SK-N-SH (cell line): ENCODE data around the gene LRSAM1. TPM values are rescaled to one million over a fixed set of nuclear protein-coding genes. Genes with fewer than 3 reads are reported as not detected.
A peak's percentile ranks its signal among the peaks of the same experiment; 100 is the strongest.

Source experiments
- CTCF ChIA-PET: fragments of 300-600, 350-600 bp; formaldehyde crosslinking; extraction: SDS; loops from one replicate; lab custom pipeline; 2021; lab: Yijun Ruan, JAX
- POLR2A ChIA-PET: fragments of 350-600 bp; sonication (Branson Sonifier 250); formaldehyde crosslinking; extraction: SDS; loops from one replicate; lab custom pipeline; 2020; ENCODE audit warnings: antibody characterized with exemption, inconsistent platforms; lab: Yijun Ruan, JAX
- DNase-seq: peaks from one replicate; pipeline ENCODE4 v3.0.0; 2012
- H2AFZ ChIP-seq: fragments of 200-600 bp; sonication (generic); 2 replicates; pipeline ENCODE4 v1.8.1; 2016; ENCODE audit warnings: antibody characterized with exemption, mild to moderate bottlenecking, low read depth
- H3F3A ChIP-seq: fragments of 200-600 bp; sonication (generic); replicated peaks from 2 replicates; pipeline ENCODE3; 2016; ENCODE audit warnings: antibody characterized with exemption, mild to moderate bottlenecking; ENCODE audit not compliant: insufficient read depth
- H3K27ac ChIP-seq, 2 experiments: fragments of 200-500 bp in 1 of 2; fragments of 200-600 bp in 1 of 2; sonication (Bioruptor generic) in 1 of 2; sonication (generic), shearing (Covaris generic) in 1 of 2; 2 replicates each; pipeline versions ENCODE4 v1.5.1 to v1.6.1; 2014 to 2016; ENCODE audit warnings: low read depth in 2 of 2, inconsistent platforms in 1 of 2, low read length in 1 of 2, mild to moderate bottlenecking in 1 of 2, mixed read lengths in 1 of 2
- H3K27me3 ChIP-seq: fragments of 200-600 bp; sonication (generic), shearing (Covaris generic); 2 replicates; pipeline ENCODE4 v1.6.1; 2016; ENCODE audit warnings: mixed run types; ENCODE audit not compliant: insufficient read depth
- H3K36me3 ChIP-seq, 2 experiments: fragments of 200-500 bp in 1 of 2; fragments of 200-600 bp in 1 of 2; sonication (Bioruptor generic) in 1 of 2; sonication (generic) in 1 of 2; replicated peaks in 1 of 2; 2 replicates each; pipeline versions ENCODE3 to v1.5.1; 2014 to 2016; ENCODE audit warnings: low read length in 1 of 2, mild to moderate bottlenecking in 1 of 2; ENCODE audit not compliant: insufficient read depth in 2 of 2, control insufficient read depth in 1 of 2
- H3K4me1 ChIP-seq, 2 experiments: fragments of 200-500 bp in 1 of 2; fragments of 200-600 bp in 1 of 2; sonication (Bioruptor generic) in 1 of 2; sonication (generic), shearing (Covaris generic) in 1 of 2; 2 replicates each; pipeline versions ENCODE4 v1.5.1 to v1.6.1; 2014 to 2016; ENCODE audit warnings: low read depth in 1 of 2, low read length in 1 of 2, mixed run types in 1 of 2; ENCODE audit not compliant: insufficient read depth in 2 of 2, control insufficient read depth in 1 of 2
- H3K4me2 ChIP-seq: fragments of 200-600 bp; sonication (generic), shearing (Covaris generic); 2 replicates; pipeline ENCODE4 v1.6.1; 2017; ENCODE audit warnings: mixed run types
- H3K4me3 ChIP-seq, 2 experiments: fragments of 200-500 bp in 1 of 2; fragments of 200-600 bp in 1 of 2; sonication (Bioruptor generic) in 1 of 2; sonication (generic), shearing (Covaris generic) in 1 of 2; 2 replicates each; pipeline versions ENCODE4 v1.5.1 to v1.8.1; 2014 to 2016; ENCODE audit warnings: low read depth in 2 of 2, inconsistent platforms in 1 of 2, low read length in 1 of 2, mild to moderate bottlenecking in 1 of 2, mixed read lengths in 1 of 2, moderate library complexity in 1 of 2
- H3K79me2 ChIP-seq: fragments of 200-600 bp; sonication (generic); 2 replicates; pipeline ENCODE4 v1.8.1; 2017; ENCODE audit warnings: mild to moderate bottlenecking; ENCODE audit not compliant: insufficient read depth
- H3K9ac ChIP-seq: fragments of 200-600 bp; sonication (generic); 2 replicates; pipeline ENCODE4 v1.6.1; 2017; ENCODE audit warnings: mixed run types
- H3K9me2 ChIP-seq: fragments of 200-600 bp; sonication (generic); 2 replicates; pipeline ENCODE4 v1.6.1; 2017; ENCODE audit warnings: mixed run types
- H3K9me3 ChIP-seq: fragments of 200-600 bp; sonication (generic); 2 replicates; pipeline ENCODE4 v1.6.1; 2017; ENCODE audit warnings: mixed run types, mild to moderate bottlenecking, moderate library complexity
- H4K20me1 ChIP-seq: fragments of 200-600 bp; sonication (generic); 2 replicates; pipeline ENCODE4 v1.6.1; 2017; ENCODE audit warnings: mild to moderate bottlenecking, mixed run types; ENCODE audit not compliant: insufficient read depth
- CHD2 ChIP-seq: fragments of 150-350 bp; IDR thresholded peaks from 2 replicates; pipeline ENCODE4 v1.6.1; 2018; ENCODE audit warnings: low read length; ENCODE audit not compliant: partially characterized antibody
- EP300 ChIP-seq, 2 experiments: IDR thresholded peaks; 2 replicates each; pipeline versions ENCODE4 v1.4.0 to v1.6.1; 2012; ENCODE audit warnings: borderline replicate concordance in 1 of 2, low read depth in 1 of 2, low read length in 1 of 2
- FOSL2 ChIP-seq: IDR thresholded peaks from 2 replicates; pipeline ENCODE4 v1.4.0; 2012; ENCODE audit warnings: low read depth, mild to moderate bottlenecking, moderate library complexity, borderline replicate concordance
- FOXJ3 ChIP-seq: sonication (generic); formaldehyde crosslinking; IDR thresholded peaks from 2 replicates; pipeline ENCODE4 v1.5.1; 2020; ENCODE audit warnings: mild to moderate bottlenecking, missing genetic modification reagents
- GABPA ChIP-seq: IDR thresholded peaks from 2 replicates; pipeline ENCODE4 v1.4.0; 2012; ENCODE audit warnings: low read depth, mild to moderate bottlenecking
- JUND ChIP-seq: IDR thresholded peaks from 2 replicates; pipeline ENCODE4 v1.4.0; 2012
- MEF2A ChIP-seq: IDR thresholded peaks from 2 replicates; pipeline ENCODE4 v1.4.0; 2012; ENCODE audit warnings: low read depth, borderline replicate concordance
- RAD21 ChIP-seq: IDR thresholded peaks from 2 replicates; pipeline ENCODE4 v1.6.1; 2012; ENCODE audit warnings: mild to moderate bottlenecking, low read length
- RFX5 ChIP-seq: IDR thresholded peaks from 2 replicates; pipeline ENCODE4 v1.6.1; 2012; ENCODE audit warnings: mild to moderate bottlenecking, improper control_type of control experiment, low read length
- SIN3A ChIP-seq: IDR thresholded peaks from 2 replicates; pipeline ENCODE4 v1.6.1; 2012; ENCODE audit warnings: low read depth, mild to moderate bottlenecking, low read length, moderate library complexity, borderline replicate concordance
- SMC3 ChIP-seq: IDR thresholded peaks from 2 replicates; pipeline ENCODE4 v1.6.1; 2012; ENCODE audit warnings: low read depth, low read length, improper control_type of control experiment
- TAF1 ChIP-seq: IDR thresholded peaks from 2 replicates; pipeline ENCODE4 v1.6.1; 2012; ENCODE audit warnings: low read depth, mild to moderate bottlenecking, low read length, moderate library complexity, borderline replicate concordance
- WGBS: methylation state at CpG from one replicate; pipeline ENCODE4 v1.1.6; 2017; ENCODE audit warnings: low lambda C conversion rate; 5-methylcytosine and 5-hydroxymethylcytosine counted together
- polyA plus RNA-seq, 3 experiments: library from polyadenylated mRNA; depleted of rRNA; stranded (reverse); fragments of >200 nt; gene quantifications; 2 replicates each; pipeline ENCODE4 v1.2.3, GENCODE V29; 2012
- TF ChIP-seq, protein P1 (sequence below): fragments of 200-600 bp; sonication (generic); IDR thresholded peaks from 2 replicates; pipeline ENCODE4 v1.6.1; 2017; ENCODE audit warnings: antibody characterized with exemption, mild to moderate bottlenecking, moderate library complexity
- TF ChIP-seq, protein P2 (sequence below): IDR thresholded peaks from 2 replicates; pipeline ENCODE4; 2012
- TF ChIP-seq, protein P3 (sequence below): IDR thresholded peaks from 2 replicates; pipeline ENCODE4 v1.4.0; 2012; ENCODE audit warnings: low read depth

LRSAM1 gene
- polyA plus RNA-seq, 1 of the 3 experiments (the other 2 are of a cell fraction): 8.0 TPM

DNA sequence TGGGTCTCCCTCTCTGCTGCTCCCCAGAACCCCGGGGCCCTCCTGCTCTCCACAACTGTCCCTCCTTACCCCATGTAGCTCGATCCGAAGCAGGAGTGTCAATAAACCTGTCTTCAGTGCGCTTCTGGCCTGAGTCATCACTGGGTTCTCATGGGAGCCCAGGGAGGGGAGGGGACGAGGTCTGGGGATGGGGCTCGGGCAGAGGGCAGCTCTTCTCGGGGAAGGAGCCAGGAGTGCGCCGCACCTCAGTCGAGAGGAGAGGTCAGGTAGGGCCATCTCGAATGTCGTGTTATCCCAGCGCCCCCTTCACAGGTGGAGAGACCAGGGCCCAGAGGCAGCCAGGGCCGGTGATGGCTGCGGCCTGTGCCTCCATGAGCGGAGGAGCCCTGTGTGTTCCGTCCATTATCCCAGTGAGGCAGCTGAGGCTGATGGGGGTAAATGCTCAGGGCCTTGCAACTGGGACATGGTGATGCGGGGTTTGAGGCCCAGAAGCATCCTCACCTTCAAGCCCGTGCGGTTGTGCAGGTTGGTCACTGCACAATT is 52.1 kb downstream of the LRSAM1 start (continued):
- TF ChIP-seq RFX5 (no peak), SMC3 (no peak), JUND (no peak)

DNA sequence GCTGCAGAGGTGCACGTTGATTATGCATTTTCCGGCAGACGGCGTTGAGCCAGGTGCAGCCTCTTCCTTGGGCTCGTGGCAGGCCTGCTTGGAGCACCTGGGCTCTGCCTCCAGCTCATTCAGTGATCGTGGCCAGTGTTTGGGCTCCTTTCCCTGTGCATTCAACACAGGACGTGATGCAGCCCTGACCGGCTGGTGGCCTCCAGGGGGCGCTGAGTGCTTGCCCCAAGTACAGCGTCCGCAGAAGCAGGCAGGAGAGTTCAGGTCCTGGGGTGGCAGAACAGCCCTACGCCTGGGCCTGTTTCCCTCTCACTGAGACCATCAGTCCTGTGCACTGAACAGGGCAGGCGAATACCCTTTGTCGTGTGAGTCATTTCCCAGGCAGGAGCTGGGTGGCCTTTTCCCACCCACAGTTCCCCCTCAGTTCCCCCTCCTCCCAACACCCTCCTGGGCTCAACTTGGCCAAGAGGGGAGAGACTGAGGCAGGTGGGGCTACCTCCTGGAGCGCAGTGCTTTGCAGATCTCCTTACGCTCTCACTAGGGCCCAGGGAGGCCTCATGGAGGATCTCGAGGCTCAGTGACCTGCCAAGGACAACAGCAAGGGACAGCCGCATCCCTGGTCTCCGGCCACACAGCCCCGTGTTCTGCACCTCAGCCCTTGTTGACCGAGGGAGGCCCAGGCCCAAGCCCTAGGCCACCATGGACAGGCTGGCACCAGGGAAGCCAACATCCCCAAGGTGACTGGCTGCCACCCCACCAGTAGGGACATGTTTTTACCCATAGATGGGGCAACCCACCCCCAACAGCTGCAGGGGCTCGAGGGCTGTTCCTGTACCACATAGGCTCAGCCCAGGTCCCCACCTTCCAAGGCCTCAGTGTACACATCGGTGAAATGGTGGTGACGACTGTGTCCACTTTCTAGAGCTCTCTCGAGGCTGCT is 52.9 kb downstream of the LRSAM1 start:
- Histone ChIP-seq H3K4me3 (no peak overlapping the region; a peak in 1 of 4 replicates), H3K27ac (peak overlapping the region; percentile 4 to 59; a peak in 3 of 4 replicates), H4K20me1 (no peaks in the 10 kb centered on the region), H3K79me2 (peaks cover 17% of the 10 kb centered on the region; the same call in 1 of the 2 replicates), H3K4me1 (peaks cover 10 to 18% of the 10 kb centered on the region in 2 experiments; a peak in 2 of 4 replicates), H3K9ac (no peak overlapping the region), H3F3A (peaks cover 48% of the 10 kb centered on the region), H2AFZ (no peak overlapping the region), H3K4me2 (no peak overlapping the region), H3K9me2 (no peaks in the 10 kb centered on the region), H3K9me3 (no peaks in the 10 kb centered on the region), H3K27me3 (no peaks in the 10 kb centered on the region)
- CTCF ChIA-PET: interaction anchor here (0.5 to 14.3 kb wide), 48 partner anchors 11 to 417 kb away, joined by 3 to 277 read pairs (median 4); partner anchors contain the start of gene TOR2A
- DNase-seq: peak; percentile 86
- POLR2A ChIA-PET: interaction anchor here (0.6 to 1.0 kb wide), 2 partner anchors 84 to 560 kb away, joined by 3 to 4 read pairs; no protein-coding TSS in a partner anchor
- 83% methylated on average over 13 of the region's 25 CpGs for WGBS
- TF ChIP-seq RAD21 (peak; percentile 91), TAF1 (no peak), FOXJ3 (CRISPR knock-in tag) (no peak), SMC3 (peak; percentile 93), CHD2 (peak; percentile 50)
- TF ChIP-seq, protein P1, sequence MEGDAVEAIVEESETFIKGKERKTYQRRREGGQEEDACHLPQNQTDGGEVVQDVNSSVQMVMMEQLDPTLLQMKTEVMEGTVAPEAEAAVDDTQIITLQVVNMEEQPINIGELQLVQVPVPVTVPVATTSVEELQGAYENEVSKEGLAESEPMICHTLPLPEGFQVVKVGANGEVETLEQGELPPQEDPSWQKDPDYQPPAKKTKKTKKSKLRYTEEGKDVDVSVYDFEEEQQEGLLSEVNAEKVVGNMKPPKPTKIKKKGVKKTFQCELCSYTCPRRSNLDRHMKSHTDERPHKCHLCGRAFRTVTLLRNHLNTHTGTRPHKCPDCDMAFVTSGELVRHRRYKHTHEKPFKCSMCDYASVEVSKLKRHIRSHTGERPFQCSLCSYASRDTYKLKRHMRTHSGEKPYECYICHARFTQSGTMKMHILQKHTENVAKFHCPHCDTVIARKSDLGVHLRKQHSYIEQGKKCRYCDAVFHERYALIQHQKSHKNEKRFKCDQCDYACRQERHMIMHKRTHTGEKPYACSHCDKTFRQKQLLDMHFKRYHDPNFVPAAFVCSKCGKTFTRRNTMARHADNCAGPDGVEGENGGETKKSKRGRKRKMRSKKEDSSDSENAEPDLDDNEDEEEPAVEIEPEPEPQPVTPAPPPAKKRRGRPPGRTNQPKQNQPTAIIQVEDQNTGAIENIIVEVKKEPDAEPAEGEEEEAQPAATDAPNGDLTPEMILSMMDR: peak; percentile 78
- TF ChIP-seq, all 33 proteins: peak for 4
- peaks cover 22 to 50% of the 10 kb centered on the region in 2 experiments for H3K36me3 ChIP-seq

DNA sequence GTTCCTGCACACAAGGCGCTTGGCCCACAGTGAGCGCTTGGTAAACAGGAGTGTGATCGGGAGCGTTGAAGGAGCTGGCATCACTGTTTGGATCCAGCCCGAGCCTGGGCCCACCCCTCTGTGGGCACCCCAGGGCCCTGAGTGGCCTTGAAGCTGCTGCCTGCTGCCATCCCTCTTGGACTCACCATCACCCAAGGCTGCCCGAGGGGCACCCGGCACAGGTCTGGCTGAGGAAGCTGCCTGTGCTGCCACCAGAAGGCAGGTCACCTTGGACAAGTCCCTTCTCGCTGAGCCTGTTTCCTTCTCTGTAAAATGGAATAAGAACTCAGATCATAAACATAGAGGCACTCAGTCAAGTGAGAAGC is 53.6 kb downstream of the LRSAM1 start:
- ChIA-PET CTCF (interaction anchor here (0.6 to 14.3 kb wide), 22 partner anchors 11 to 416 kb away, joined by 3 to 277 read pairs (median 6); partner anchors contain the start of gene TOR2A), POLR2A (interaction anchor here (0.6 kb wide), 1 partner anchor 559 kb away, joined by 4 read pairs; no protein-coding TSS in a partner anchor)
- peaks cover 24% of the 10 kb centered on the region; the same call in 1 of the 2 replicates for H3K79me2 ChIP-seq
- no peaks in the 10 kb centered on the region for H3K9me2 ChIP-seq
- no peak for DNase-seq
- no peak overlapping the region for H3K4me3 ChIP-seq
- no peak overlapping the region for H3K4me2 ChIP-seq
- H4K20me1 ChIP-seq: no peaks in the 10 kb centered on the region
- H3K4me1 ChIP-seq: peaks cover 10 to 18% of the 10 kb centered on the region in 2 experiments; a peak in 2 of 4 replicates
- H3K9me3 ChIP-seq: no peaks in the 10 kb centered on the region
- no peak overlapping the region for H2AFZ ChIP-seq
- no peak for TF ChIP-seq RFX5
- TF ChIP-seq, protein P2, sequence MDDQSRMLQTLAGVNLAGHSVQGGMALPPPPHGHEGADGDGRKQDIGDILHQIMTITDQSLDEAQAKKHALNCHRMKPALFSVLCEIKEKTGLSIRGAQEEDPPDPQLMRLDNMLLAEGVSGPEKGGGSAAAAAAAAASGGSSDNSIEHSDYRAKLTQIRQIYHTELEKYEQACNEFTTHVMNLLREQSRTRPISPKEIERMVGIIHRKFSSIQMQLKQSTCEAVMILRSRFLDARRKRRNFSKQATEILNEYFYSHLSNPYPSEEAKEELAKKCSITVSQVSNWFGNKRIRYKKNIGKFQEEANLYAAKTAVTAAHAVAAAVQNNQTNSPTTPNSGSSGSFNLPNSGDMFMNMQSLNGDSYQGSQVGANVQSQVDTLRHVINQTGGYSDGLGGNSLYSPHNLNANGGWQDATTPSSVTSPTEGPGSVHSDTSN: no peak
- no peak for TF ChIP-seq EP300 (IDR thresholded peaks at IDR 0.05; ENCODE audit: borderline replicate concordance in 1 of 2, low read depth in 1 of 2, low read length in 1 of 2)
- TF ChIP-seq SIN3A: no peak
- no peak for TF ChIP-seq JUND
- no peak for TF ChIP-seq GABPA
- TF ChIP-seq, protein P3, sequence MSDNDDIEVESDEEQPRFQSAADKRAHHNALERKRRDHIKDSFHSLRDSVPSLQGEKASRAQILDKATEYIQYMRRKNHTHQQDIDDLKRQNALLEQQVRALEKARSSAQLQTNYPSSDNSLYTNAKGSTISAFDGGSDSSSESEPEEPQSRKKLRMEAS: no peak
- TF ChIP-seq FOSL2: no peak
- no peak for TF ChIP-seq MEF2A
- peaks cover 22 to 52% of the 10 kb centered on the region in 2 experiments for H3K36me3 ChIP-seq
- H3F3A ChIP-seq: peaks cover 51% of the 10 kb centered on the region
- no peak overlapping the region for H3K9ac ChIP-seq
- H3K27ac ChIP-seq: peak overlapping the region in 1 of 2 experiments; percentile 59; a peak in 3 of 4 replicates
- no peaks in the 10 kb centered on the region for H3K27me3 ChIP-seq
- 90% methylated on average over 2 of the region's 8 CpGs for WGBS
